Measurements from ENCODE around the gene PSMD11. TPM values are rescaled to one million over a fixed set of nuclear protein-coding genes. Genes with fewer than 3 reads are reported as not detected.
A peak's percentile ranks its signal among the peaks of the same experiment; 100 is the strongest.

Gene PSMD11
- total and polyA plus RNA-seq, 5 experiments from 2014 or later, result 64.9 to 122 (median 102) TPM

DNA sequence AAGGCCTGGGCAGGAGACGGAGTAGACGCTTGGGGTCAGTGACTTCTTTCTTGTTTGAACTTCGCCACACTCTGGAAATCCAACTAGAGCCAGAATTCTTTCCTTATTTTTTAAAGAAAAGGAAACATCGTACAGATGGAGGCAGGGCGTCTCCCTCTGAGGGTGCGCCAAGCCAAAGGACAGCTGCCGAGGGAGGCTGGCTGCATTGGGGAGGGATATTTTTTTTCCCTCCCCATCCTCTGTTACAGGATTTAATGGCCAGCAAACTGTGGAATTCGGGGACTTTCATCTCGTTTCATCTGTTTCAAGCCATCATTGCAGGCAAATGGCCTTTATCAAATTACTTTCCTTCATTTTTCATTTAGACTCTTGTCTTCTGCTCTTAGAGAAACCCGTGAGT lies 58.4 kb downstream of the PSMD11 start:
- peak overlapping the region; percentile 43 to 84 (median 70) for H3K4me3 Mint-ChIP-seq
- POLR2A ChIA-PET, result interaction anchor here (22.8 to 36.8 kb wide), 2 partner anchors 9 to 13 kb away, joined by 889 read pairs; partner anchors contain the start of gene CDK5R1
- H3K27me3 Mint-ChIP-seq, result no peaks in the 10 kb centered on the region
- DNase-seq, result no peak
- H3K9me3 Mint-ChIP-seq, result peaks cover 0 to 1% (median 0%) of the 10 kb centered on the region in 9 donors
- H3K4me1 Mint-ChIP-seq, result peaks cover 36 to 87% (median 74%) of the 10 kb centered on the region in 4 donors
- no peaks in the 10 kb centered on the region for H3K36me3 Mint-ChIP-seq
- H3K27ac Mint-ChIP-seq, result peak overlapping the region; percentile 97 to 100 (median 98)
- no peak for ATAC-seq

DNA sequence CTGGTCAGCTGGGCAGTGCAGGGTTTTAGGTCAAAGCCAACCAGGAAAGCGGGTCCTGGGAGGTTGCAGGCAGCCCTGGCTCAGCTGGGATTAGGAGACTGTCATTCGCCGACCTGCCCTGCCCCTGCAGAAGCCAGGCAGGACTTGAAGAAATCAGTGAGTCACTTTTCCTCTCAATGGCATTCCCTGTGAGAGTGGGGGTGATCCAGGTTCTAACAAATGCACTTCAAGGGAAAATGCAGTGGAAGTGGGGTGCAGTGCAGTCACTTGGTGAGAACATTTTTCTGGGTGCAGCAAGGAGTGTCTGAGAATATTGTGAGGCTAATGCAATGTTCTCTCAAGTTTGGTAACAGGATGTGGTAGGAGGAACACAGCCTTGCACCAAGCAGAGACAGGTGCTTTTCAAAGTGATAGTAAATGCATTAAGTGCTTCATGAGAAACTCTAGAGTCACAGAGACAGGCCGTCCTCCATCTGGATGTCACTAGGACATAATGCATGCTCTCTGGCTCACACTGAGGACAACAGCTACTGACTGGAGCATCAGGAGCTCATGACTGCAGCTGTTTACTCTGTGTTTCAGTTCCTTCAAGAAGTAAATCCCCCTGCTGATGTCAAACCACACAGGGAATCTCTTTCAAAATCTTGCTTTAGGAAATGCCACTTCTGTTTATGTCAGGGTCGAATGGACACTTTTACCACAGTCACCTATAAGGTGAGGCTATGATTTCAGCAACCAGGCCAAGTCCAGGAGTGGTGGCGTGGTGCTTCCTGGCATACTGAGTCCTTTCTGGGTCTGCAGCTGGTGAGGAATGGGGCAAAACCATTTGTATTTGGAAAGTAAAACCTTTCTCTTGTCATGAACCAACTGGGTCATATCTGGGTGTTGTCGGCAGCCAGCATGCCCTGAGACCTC lies 59.2 kb downstream of the PSMD11 start:
- DNase-seq, result peak in 9 of 10 donors; percentile 26 to 80 (median 56)
- H3K4me3 Mint-ChIP-seq, result peak overlapping the region; percentile 43 to 84 (median 70)
- ATAC-seq, result peak; percentile 93 to 95
- H3K4me1 Mint-ChIP-seq, result peaks cover 34 to 88% (median 73%) of the 10 kb centered on the region in 4 donors
- no peaks in the 10 kb centered on the region for H3K36me3 Mint-ChIP-seq
- no peaks in the 10 kb centered on the region for H3K27me3 Mint-ChIP-seq
- H3K9me3 Mint-ChIP-seq, result peaks cover 0 to 1% (median 0%) of the 10 kb centered on the region in 9 donors
- POLR2A ChIA-PET, result interaction anchor here (0.8 to 36.8 kb wide), 3 partner anchors 9 to 48 kb away, joined by 3 to 889 read pairs (median 889); partner anchors contain the start of gene CDK5R1
- peak overlapping the region; percentile 97 to 100 (median 98) for H3K27ac Mint-ChIP-seq

DNA sequence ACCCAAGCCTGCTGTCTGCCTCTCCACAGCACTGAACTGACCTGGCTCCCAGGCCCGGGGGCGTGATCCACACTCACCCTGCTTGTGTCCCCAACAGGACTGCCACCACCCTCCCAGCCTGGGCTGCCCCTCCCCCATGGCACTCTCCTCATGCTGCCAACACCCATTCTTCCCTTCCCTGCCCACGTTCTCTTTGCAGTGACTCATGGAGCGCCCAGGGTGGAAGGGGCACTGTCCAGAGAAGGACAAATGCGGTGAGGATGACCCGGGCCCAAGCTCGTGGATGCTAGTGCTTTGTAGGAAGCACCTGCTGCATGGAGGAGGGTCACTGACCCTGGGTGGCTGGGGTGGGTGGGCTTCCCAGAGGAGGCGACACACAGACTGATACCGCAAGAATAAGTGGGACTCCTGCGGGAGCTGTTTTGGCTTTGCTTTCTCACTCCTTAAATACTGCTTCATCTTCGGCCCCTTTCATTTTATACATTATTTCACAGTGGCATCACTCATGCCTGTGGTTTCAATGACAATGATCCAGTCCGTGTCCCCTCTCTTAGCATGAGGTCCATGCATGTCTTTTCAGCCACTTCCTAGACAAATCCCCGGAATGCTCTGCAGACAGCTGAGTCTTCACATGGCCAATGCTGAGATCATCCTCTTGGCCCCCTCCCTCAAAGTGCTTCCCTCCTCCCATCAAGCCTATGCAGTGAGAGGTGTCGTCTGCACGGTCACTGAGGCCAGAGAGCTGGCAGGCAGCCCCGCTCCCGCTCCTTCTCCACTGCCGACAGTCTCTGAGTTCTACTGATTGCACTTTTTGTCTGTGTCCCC lies 60.1 kb downstream of the PSMD11 start:
- Mint-ChIP-seq H3K4me1 (peaks cover 36 to 92% (median 80%) of the 10 kb centered on the region in 4 donors), H3K9me3 (peaks cover 0 to 1% (median 0%) of the 10 kb centered on the region in 9 donors), H3K27ac (peak overlapping the region; percentile 97 to 100 (median 98)), H3K4me3 (peak overlapping the region; percentile 53 to 84 (median 70)), H3K36me3 (no peaks in the 10 kb centered on the region), H3K27me3 (no peaks in the 10 kb centered on the region)
- DNase-seq (no peak), ATAC-seq (no peak)
- POLR2A ChIA-PET, result interaction anchor here (0.8 to 36.8 kb wide), 3 partner anchors 10 to 47 kb away, joined by 3 to 889 read pairs (median 889); partner anchors contain the start of gene CDK5R1

DNA sequence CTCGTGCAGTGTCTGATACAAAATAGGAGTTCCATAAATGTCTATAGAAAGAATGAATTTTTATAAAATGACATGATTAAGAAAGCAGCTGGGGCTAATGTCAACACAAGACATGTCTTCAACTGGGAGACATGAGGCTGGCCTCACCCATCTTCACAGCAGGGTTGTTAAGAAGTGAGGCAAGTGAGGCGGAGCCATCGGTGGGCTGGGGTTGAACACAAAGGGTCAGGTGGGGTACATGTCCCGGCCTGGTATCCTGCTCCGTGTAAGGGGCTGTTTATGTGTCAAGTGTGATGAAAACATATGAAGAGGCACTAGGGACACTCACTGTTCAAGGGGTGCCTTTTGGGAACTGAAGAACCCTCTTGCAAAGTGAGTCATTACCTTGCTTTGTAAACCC lies 64.6 kb downstream of the PSMD11 start:
- ATAC-seq, result no peak
- Mint-ChIP-seq H3K27ac (peak overlapping the region; percentile 24 to 100 (median 76)), H3K4me1 (peaks cover 35 to 86% (median 74%) of the 10 kb centered on the region in 4 donors), H3K9me3 (no peaks in the 10 kb centered on the region), H3K27me3 (no peaks in the 10 kb centered on the region), H3K36me3 (no peaks in the 10 kb centered on the region), H3K4me3 (peak overlapping the region in 3 of 10 donors; percentile 6 to 47 (median 29))
- POLR2A ChIA-PET, result interaction anchor here (0.8 to 36.8 kb wide), 3 partner anchors 9 to 39 kb away, joined by 3 to 889 read pairs (median 6); partner anchors contain the start of gene CDK5R1
- no peak for DNase-seq

DNA sequence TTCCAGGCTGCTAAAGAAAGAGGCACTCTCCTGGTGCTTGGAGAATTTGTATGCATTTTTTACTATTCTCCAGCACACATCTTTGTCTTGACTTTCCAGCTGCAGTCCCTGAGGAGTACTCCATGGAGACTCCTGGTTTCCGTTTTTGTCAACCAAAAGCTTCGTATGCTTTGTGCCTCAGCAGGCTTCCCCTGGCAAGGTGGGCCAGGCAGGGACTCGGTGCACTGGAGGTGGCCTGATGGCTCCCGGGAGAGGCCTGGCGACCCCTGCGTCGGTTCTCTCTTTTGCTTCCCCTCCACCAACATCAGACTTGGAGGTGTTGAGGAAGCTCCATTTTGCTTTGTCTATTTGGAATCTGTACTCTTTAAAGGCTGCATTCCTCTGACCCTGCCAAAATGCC lies 66.2 kb downstream of the PSMD11 start:
- DNase-seq (no peak), ATAC-seq (no peak)
- Mint-ChIP-seq H3K9me3 (no peaks in the 10 kb centered on the region), H3K4me1 (peaks cover 29 to 82% (median 70%) of the 10 kb centered on the region in 4 donors), H3K27ac (peak overlapping the region in 4 of 10 donors; percentile 25 to 69 (median 55)), H3K4me3 (no peak overlapping the region), H3K27me3 (no peaks in the 10 kb centered on the region), H3K36me3 (no peaks in the 10 kb centered on the region)
- POLR2A ChIA-PET, result interaction anchor here (2.3 to 36.8 kb wide), 2 partner anchors 9 to 16 kb away, joined by 13 to 889 read pairs; partner anchors contain the start of gene CDK5R1

DNA sequence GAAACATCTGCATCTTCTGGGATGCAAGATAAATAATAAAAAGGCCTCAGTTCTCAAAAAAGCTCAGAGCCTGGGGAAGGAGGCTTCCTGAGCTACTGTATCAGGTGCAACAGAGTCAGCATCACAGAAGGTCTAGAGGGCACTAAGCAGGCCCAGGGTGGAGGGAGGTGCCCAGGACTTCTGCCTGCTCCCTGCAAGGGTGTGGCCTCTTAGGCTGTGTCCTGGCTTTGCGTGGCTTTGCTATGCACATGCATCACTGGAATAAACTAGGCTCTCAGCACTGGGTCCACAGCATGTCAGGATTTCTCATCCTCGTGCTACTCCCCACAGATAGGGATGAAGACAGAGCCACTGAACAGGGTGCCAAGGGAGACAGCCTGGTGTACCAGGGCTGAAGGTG lies 68.0 kb downstream of the PSMD11 start:
- Mint-ChIP-seq H3K27ac (peak overlapping the region in 1 of 10 donors; percentile 67), H3K9me3 (no peaks in the 10 kb centered on the region), H3K4me3 (no peak overlapping the region), H3K27me3 (no peaks in the 10 kb centered on the region), H3K4me1 (peaks cover 33 to 83% (median 73%) of the 10 kb centered on the region in 4 donors), H3K36me3 (no peaks in the 10 kb centered on the region)
- POLR2A ChIA-PET, result interaction anchor here (36.8 kb wide), 1 partner anchor 18 kb away, joined by 889 read pairs; the partner anchor contains the start of gene CDK5R1
- no peak for DNase-seq
- ATAC-seq, result no peak

DNA sequence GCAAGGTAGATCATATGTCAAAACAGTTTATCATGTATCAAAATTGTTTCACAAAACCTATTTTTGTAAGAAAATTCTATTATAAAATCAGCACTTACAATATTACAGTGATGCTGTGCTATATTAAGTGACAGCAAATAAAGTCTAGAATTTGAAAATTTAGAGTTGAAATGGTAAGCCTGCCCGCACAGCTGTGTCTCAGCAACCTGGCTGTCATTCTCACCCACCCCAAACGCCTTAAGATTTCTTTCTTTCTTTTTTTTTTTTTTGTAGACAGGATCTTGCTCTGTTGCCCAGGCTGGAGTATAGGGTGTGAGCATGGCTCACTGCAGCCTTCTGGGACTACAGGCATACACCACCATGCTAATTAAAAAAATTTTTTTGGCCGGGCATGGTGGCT lies 69.3 kb downstream of the PSMD11 start:
- no peaks in the 10 kb centered on the region for H3K9me3 Mint-ChIP-seq
- H3K36me3 Mint-ChIP-seq, result no peaks in the 10 kb centered on the region
- H3K4me3 Mint-ChIP-seq, result no peak overlapping the region
- POLR2A ChIA-PET, result interaction anchor here (36.8 kb wide), 1 partner anchor 20 kb away, joined by 889 read pairs; the partner anchor contains the start of gene CDK5R1
- no peak for ATAC-seq
- peaks cover 38 to 83% (median 76%) of the 10 kb centered on the region in 4 donors for H3K4me1 Mint-ChIP-seq
- peak overlapping the region in 5 of 10 donors; percentile 3 to 87 (median 39) for H3K27ac Mint-ChIP-seq
- no peak for DNase-seq
- H3K27me3 Mint-ChIP-seq, result no peaks in the 10 kb centered on the region

DNA sequence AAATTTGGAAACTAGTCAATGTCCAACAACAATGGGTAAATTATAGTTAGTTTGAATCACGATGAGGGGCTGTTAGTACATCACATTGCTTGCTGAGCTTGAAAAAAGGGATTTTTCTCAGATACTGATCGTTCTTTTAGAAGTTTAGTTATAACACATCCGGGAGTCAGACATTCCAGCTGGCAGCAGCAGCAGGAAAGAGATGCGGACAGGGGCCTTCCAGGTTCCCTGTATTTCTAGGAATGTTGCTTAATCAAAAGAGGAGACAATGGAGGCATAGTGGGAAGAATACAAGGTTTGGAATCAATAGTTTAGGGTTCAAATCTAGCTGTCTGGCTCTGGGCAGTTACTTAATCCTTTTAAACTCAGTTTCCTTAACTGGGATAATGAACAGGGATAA lies 70.3 kb downstream of the PSMD11 start:
- ATAC-seq (no peak), DNase-seq (no peak)
- no peaks in the 10 kb centered on the region for H3K36me3 Mint-ChIP-seq
- POLR2A ChIA-PET, result interaction anchor here (0.6 to 36.8 kb wide), 2 partner anchors 21 to 53 kb away, joined by 4 to 889 read pairs; partner anchors contain the start of gene CDK5R1
- no peaks in the 10 kb centered on the region for H3K27me3 Mint-ChIP-seq
- peaks cover 40 to 81% (median 77%) of the 10 kb centered on the region in 4 donors for H3K4me1 Mint-ChIP-seq
- peak overlapping the region in 9 of 10 donors; percentile 52 to 98 (median 95) for H3K27ac Mint-ChIP-seq
- H3K4me3 Mint-ChIP-seq, result no peak overlapping the region
- H3K9me3 Mint-ChIP-seq, result no peaks in the 10 kb centered on the region

DNA sequence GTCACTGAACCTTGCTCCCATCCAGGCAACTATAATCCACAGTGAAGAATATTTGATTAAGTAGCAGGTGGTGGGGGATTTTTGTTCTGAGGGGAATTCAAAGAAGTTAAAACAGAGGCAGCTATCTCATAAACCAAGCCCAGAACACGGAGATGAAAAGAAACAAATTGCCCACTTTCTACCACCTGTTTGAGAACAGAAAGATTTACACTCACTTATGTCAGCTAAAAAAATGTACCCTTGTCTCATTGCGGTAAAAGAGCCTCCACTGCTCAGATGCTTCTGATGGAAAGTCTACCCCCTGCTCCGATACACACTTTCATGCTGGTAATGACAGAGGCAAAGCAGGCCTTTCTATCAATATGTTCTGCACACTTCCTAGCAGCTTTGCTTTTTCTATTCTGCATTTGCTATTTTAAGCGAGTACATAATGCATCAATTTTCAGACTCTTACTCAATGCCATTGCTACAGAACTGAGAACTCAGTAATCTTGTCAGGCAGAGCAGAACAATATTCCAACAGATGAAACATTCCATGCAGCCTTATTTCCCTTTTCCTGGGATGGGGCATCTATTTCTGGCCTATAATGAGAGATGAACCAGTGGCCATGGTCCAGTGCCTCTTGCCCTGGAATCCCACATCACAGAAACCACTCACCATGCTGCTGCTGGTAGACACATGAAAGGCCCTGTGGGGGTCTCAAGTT lies 71.5 kb downstream of the PSMD11 start:
- Mint-ChIP-seq H3K36me3 (no peaks in the 10 kb centered on the region), H3K4me3 (peak overlapping the region; percentile 17 to 82 (median 60)), H3K9me3 (no peaks in the 10 kb centered on the region), H3K4me1 (peaks cover 50 to 85% (median 83%) of the 10 kb centered on the region in 4 donors), H3K27ac (peak overlapping the region; percentile 72 to 98 (median 92)), H3K27me3 (no peaks in the 10 kb centered on the region)
- DNase-seq, result peak in 7 of 10 donors; percentile 34 to 81 (median 47)
- ATAC-seq, result peak; percentile 59 to 76
- POLR2A ChIA-PET, result interaction anchor here (1.0 to 36.8 kb wide), 3 partner anchors 10 to 22 kb away, joined by 3 to 889 read pairs (median 5); partner anchors contain the start of gene CDK5R1

DNA sequence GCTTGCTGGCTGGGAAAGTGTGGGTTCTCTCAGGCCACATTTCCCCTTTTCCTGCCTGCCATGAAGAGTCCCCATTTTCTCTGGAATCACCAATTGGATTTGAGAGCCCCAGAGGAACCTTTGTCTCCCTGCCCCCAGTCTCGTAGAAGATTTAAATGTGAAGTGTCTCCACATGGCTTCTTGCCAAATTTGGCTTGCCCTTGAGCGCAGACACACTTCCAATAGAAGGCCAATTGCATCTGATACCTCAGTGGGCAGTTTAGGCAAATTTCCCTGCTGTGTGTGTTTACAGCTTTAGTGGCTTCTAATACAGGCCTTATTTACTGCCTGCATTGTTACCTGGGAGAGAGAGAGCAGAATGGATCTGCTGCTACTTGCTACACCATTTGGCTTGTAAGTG lies 72.1 kb downstream of the PSMD11 start:
- peak overlapping the region in 7 of 10 donors; percentile 29 to 82 (median 64) for H3K4me3 Mint-ChIP-seq
- peaks cover 47 to 85% (median 83%) of the 10 kb centered on the region in 4 donors for H3K4me1 Mint-ChIP-seq
- ATAC-seq (no peak), DNase-seq (no peak)
- POLR2A ChIA-PET, result interaction anchor here (0.9 to 36.8 kb wide), 4 partner anchors 10 to 55 kb away, joined by 3 to 889 read pairs (median 4); partner anchors contain the start of gene CDK5R1
- no peaks in the 10 kb centered on the region for H3K9me3 Mint-ChIP-seq
- no peaks in the 10 kb centered on the region for H3K36me3 Mint-ChIP-seq
- peak overlapping the region; percentile 72 to 98 (median 92) for H3K27ac Mint-ChIP-seq
- H3K27me3 Mint-ChIP-seq, result no peaks in the 10 kb centered on the region
